HepG2 (cell line): ENCODE results near the gene SGPL1. TPM values are rescaled to one million over a fixed set of nuclear protein-coding genes. Genes with fewer than 3 reads are reported as not detected.
A peak's percentile ranks its signal among the peaks of the same experiment; 100 is the strongest.

ENCODE experiments used
- CBX2 ChIP-seq, 2 experiments: fragments of 200-600 bp in 1 of 2; sonication (generic); formaldehyde crosslinking in 1 of 2; IDR thresholded peaks; 2 replicates each; pipeline versions ENCODE4 v1.7.0 to v1.8.1; 2018 to 2022; ENCODE audit warnings: low read depth in 2 of 2, low read length in 1 of 2, mild to moderate bottlenecking in 1 of 2, missing genetic modification reagents in 1 of 2
- CHD4 ChIP-seq: fragments of 200-600 bp; sonication (generic); IDR thresholded peaks from 2 replicates; pipeline ENCODE4 v1.7.0; 2017; ENCODE audit warnings: mild to moderate bottlenecking, low read length, borderline replicate concordance
- FOSL1 ChIP-seq: sonication (generic); formaldehyde crosslinking; IDR thresholded peaks from 2 replicates; pipeline ENCODE4 v1.9.0; 2021; ENCODE audit warnings: missing genetic modification reagents, borderline replicate concordance
- GPN1 ChIP-seq: sonication (generic); formaldehyde crosslinking; IDR thresholded peaks from 2 replicates; pipeline ENCODE4 v1.5.1; 2020; ENCODE audit warnings: missing genetic modification reagents, borderline replicate concordance
- HOXA7 ChIP-seq: sonication (generic); formaldehyde crosslinking; IDR thresholded peaks from 2 replicates; pipeline ENCODE4 v1.8.1; 2022; ENCODE audit warnings: mild to moderate bottlenecking, missing genetic modification reagents, moderate library complexity
- KDM3A ChIP-seq: IDR thresholded peaks from 2 replicates; pipeline ENCODE4 v1.6.1; 2018; ENCODE audit warnings: low read depth, missing compliant biosample characterization
- SP5 ChIP-seq: IDR thresholded peaks from 2 replicates; pipeline ENCODE4 v1.6.1; 2016; ENCODE audit warnings: low read depth, borderline replicate concordance
- THAP11 ChIP-seq: IDR thresholded peaks from 2 replicates; pipeline ENCODE4 v1.6.1; 2016; ENCODE audit warnings: missing biosample characterization, missing genetic modification reagents
- ZFY ChIP-seq: sonication (generic); formaldehyde crosslinking; IDR thresholded peaks from 2 replicates; pipeline ENCODE4 v1.4.0; 2020; ENCODE audit warnings: missing genetic modification reagents
- ZNF121 ChIP-seq: sonication (generic); formaldehyde crosslinking; IDR thresholded peaks from 2 replicates; pipeline ENCODE4 v1.5.0; 2020; ENCODE audit warnings: mild to moderate bottlenecking, missing genetic modification reagents
- ZNF33B ChIP-seq: sonication (generic); formaldehyde crosslinking; IDR thresholded peaks from 2 replicates; pipeline ENCODE4 v1.5.1; 2020; ENCODE audit warnings: mild to moderate bottlenecking, missing genetic modification reagents
- ZNF350 ChIP-seq: sonication (generic); formaldehyde crosslinking; IDR thresholded peaks from 2 replicates; pipeline ENCODE4 v1.4.0; 2020; ENCODE audit warnings: mild to moderate bottlenecking, low read depth, missing genetic modification reagents, borderline replicate concordance
- ZNF547 ChIP-seq: sonication (generic); formaldehyde crosslinking; IDR thresholded peaks from 2 replicates; pipeline ENCODE4 v1.5.1; 2020; ENCODE audit warnings: mild to moderate bottlenecking, missing genetic modification reagents
- ZNF788 ChIP-seq: sonication (generic); formaldehyde crosslinking; IDR thresholded peaks from 2 replicates; pipeline ENCODE4 v1.5.0; 2020; ENCODE audit warnings: mild to moderate bottlenecking, missing genetic modification reagents, borderline replicate concordance
- polyA plus RNA-seq, 8 experiments: library from polyadenylated mRNA; depleted of rRNA in 3 of 8; stranded (reverse) in 7 of 8; unstranded in 1 of 8; fragments of >200 nt; fragmentation: Illumina TruSeq in 4 of 8; extraction: Trizol in 4 of 8; gene quantifications; 2 replicates each; pipeline versions ENCODE4 v1.2.1 to v1.2.3, GENCODE V29; 2011 to 2016; ENCODE audit warnings: low read depth in 4 of 8, missing spikeins in 1 of 8, mixed read lengths in 1 of 8; ENCODE audit not compliant: insufficient read depth in 1 of 8
- total RNA-seq, 5 experiments: library from RNA; depleted of rRNA; stranded (reverse); fragments of >200 nt; fragmentation: Illumina TruSeq; extraction: Trizol; gene quantifications; 2 replicates each; pipeline ENCODE4 v1.2.3, GENCODE V29; 2016; ENCODE audit warnings: low read depth in 1 of 5
- TF ChIP-seq, protein P1 (sequence below): sonication (generic); formaldehyde crosslinking; IDR thresholded peaks from 2 replicates; pipeline ENCODE4 v1.8.1; 2023; ENCODE audit warnings: missing genetic modification reagents, mild to moderate bottlenecking, borderline replicate concordance
- TF ChIP-seq, protein P2 (sequence below): sonication (generic); formaldehyde crosslinking; IDR thresholded peaks from 2 replicates; pipeline ENCODE4 v1.5.0; 2020; ENCODE audit warnings: mild to moderate bottlenecking, missing genetic modification reagents
- TF ChIP-seq, protein P3 (sequence below): IDR thresholded peaks from 2 replicates; pipeline ENCODE4 v1.6.1; 2016
- TF ChIP-seq, protein P4 (sequence below): sonication (generic); formaldehyde crosslinking; IDR thresholded peaks from 2 replicates; pipeline ENCODE4 v1.4.0; 2020; ENCODE audit warnings: missing genetic modification reagents, borderline replicate concordance

Gene SGPL1
- total and polyA plus RNA-seq, 2 of the 13 experiments (the other 11 are each of a cell fraction or from before 2014, with no cell fraction given) = 17.6 to 25.0 TPM

DNA sequence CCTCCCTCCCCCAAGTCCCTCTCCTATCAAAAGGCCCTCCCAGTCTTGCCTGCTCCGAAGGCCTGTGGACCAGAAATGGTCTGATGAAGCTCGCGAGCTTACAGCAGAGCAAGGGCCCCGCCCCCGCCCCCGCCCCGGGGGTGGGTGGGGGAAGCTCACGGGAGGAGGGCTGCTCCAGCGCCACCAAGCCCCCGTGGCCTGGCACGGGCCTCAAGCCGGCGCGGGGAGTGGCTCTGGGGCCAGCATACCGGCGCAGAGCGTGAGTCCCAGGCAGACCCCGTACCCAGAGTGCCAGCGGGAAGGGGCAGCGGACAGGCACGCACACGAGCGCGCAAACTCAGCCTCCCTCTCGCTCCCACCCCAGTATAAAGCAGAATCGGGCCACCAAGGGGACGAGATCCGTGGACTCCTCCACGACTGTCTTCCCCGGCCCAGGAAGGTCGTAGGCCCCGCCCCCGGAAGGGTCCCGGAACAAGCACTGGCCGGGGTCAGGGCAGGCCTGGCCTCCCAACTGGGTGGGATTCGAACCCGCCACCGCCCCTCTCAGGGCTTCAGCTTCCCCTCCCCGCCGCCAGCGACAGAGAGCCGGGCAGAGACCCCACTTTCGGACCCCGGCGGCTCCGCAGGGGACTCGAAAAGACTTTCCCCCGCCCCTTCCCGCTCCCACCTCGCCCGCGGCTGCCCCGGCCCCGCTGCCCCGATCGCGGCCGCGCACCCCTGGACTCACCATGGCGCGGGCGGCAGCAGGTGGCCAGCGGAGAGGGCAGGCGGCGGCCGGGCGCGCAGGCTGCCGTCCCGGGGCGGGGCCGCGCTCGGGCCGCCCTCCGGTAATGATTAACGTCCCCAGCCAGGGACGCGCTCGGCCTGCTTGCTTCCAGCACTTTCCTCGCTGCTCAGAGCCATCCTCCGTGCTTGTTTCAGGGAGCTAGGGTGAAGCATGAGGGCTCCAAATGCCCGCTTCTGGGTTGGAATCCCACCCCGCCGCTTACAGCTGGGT lies 72.4 kb downstream of the SGPL1 start, which contains the start of gene PCBD1 (continued):
- TF ChIP-seq, protein P1, sequence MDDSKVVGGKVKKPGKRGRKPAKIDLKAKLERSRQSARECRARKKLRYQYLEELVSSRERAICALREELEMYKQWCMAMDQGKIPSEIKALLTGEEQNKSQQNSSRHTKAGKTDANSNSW (CRISPR knock-in tag) = no peak
- TF ChIP-seq ZNF350 (no peak), ZNF788 (peak; percentile 90; the same call in 1 of the 2 replicates), GPN1 (CRISPR knock-in tag) (no peak), CHD4 (no peak), ZFY (CRISPR knock-in tag) (peak; percentile 83), THAP11 (CRISPR knock-in tag) (peak; percentile 36; the same call in 1 of the 2 replicates), SP5 (CRISPR knock-in tag) (peak; percentile 39; the same call in 1 of the 2 replicates), ZNF121 (CRISPR knock-in tag) (no peak), HOXA7 (CRISPR knock-in tag) (no peak), ZNF33B (CRISPR knock-in tag) (no peak), KDM3A (CRISPR knock-in tag) (no peak; the same call in 1 of the 2 replicates), FOSL1 (CRISPR knock-in tag) (no peak), ZNF547 (CRISPR knock-in tag) (peak; percentile 47; the same call in 1 of the 2 replicates), CBX2 (IDR thresholded peaks at IDR 0.05; ENCODE audit: low read depth, low read length) (no peak), CBX2 (CRISPR knock-in tag; IDR thresholded peaks at IDR 0.05; ENCODE audit: low read depth) (no peak)
- TF ChIP-seq, protein P2, sequence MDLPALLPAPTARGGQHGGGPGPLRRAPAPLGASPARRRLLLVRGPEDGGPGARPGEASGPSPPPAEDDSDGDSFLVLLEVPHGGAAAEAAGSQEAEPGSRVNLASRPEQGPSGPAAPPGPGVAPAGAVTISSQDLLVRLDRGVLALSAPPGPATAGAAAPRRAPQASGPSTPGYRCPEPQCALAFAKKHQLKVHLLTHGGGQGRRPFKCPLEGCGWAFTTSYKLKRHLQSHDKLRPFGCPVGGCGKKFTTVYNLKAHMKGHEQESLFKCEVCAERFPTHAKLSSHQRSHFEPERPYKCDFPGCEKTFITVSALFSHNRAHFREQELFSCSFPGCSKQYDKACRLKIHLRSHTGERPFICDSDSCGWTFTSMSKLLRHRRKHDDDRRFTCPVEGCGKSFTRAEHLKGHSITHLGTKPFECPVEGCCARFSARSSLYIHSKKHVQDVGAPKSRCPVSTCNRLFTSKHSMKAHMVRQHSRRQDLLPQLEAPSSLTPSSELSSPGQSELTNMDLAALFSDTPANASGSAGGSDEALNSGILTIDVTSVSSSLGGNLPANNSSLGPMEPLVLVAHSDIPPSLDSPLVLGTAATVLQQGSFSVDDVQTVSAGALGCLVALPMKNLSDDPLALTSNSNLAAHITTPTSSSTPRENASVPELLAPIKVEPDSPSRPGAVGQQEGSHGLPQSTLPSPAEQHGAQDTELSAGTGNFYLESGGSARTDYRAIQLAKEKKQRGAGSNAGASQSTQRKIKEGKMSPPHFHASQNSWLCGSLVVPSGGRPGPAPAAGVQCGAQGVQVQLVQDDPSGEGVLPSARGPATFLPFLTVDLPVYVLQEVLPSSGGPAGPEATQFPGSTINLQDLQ = no peak
- TF ChIP-seq, protein P3, sequence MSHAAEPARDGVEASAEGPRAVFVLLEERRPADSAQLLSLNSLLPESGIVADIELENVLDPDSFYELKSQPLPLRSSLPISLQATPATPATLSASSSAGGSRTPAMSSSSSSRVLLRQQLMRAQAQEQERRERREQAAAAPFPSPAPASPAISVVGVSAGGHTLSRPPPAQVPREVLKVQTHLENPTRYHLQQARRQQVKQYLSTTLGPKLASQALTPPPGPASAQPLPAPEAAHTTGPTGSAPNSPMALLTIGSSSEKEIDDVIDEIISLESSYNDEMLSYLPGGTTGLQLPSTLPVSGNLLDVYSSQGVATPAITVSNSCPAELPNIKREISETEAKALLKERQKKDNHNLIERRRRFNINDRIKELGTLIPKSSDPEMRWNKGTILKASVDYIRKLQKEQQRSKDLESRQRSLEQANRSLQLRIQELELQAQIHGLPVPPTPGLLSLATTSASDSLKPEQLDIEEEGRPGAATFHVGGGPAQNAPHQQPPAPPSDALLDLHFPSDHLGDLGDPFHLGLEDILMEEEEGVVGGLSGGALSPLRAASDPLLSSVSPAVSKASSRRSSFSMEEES (CRISPR knock-in tag) = no peak
- TF ChIP-seq, protein P4, sequence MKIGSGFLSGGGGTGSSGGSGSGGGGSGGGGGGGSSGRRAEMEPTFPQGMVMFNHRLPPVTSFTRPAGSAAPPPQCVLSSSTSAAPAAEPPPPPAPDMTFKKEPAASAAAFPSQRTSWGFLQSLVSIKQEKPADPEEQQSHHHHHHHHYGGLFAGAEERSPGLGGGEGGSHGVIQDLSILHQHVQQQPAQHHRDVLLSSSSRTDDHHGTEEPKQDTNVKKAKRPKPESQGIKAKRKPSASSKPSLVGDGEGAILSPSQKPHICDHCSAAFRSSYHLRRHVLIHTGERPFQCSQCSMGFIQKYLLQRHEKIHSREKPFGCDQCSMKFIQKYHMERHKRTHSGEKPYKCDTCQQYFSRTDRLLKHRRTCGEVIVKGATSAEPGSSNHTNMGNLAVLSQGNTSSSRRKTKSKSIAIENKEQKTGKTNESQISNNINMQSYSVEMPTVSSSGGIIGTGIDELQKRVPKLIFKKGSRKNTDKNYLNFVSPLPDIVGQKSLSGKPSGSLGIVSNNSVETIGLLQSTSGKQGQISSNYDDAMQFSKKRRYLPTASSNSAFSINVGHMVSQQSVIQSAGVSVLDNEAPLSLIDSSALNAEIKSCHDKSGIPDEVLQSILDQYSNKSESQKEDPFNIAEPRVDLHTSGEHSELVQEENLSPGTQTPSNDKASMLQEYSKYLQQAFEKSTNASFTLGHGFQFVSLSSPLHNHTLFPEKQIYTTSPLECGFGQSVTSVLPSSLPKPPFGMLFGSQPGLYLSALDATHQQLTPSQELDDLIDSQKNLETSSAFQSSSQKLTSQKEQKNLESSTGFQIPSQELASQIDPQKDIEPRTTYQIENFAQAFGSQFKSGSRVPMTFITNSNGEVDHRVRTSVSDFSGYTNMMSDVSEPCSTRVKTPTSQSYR (CRISPR knock-in tag) = peak; percentile 13; the same call in 1 of the 2 replicates
